ENCODE data around the gene PRPF31. TPM values are rescaled to one million over a fixed set of nuclear protein-coding genes. Genes with fewer than 3 reads are reported as not detected.

PRPF31 gene
- polyA plus RNA-seq, 4 donors = 64.7 to 81.6 (median 67.2) TPM

- DNase-seq (ENCODE audit: low read depth in 4 of 4, low spot score in 3 of 4) = no peak
These were observed 7.6 kb upstream of the PRPF31 start for GRCh38 chr19:54107876-54108490.

GRCh38 chr19:54108496-54108895, 7.1 kb upstream of the PRPF31 start:
- no peak for DNase-seq (ENCODE audit: low read depth in 4 of 4, low spot score in 3 of 4)

- no peak for DNase-seq (ENCODE audit: low read depth in 4 of 4, low spot score in 3 of 4)
These were observed 5.9 kb upstream of the PRPF31 start for GRCh38 chr19:54109651-54110050.

- no peak for DNase-seq (ENCODE audit: low read depth in 4 of 4, low spot score in 3 of 4)
These were observed 1.0 kb upstream of the PRPF31 start for GRCh38 chr19:54114340-54115108.

GRCh38 chr19:54121259-54121658, 5.7 kb downstream of the PRPF31 start:
- DNase-seq (ENCODE audit: low read depth in 4 of 4, low spot score in 3 of 4) = no peak

- no peak for DNase-seq (ENCODE audit: low read depth in 4 of 4, low spot score in 3 of 4)
These were observed 8.1 kb downstream of the PRPF31 start for GRCh38 chr19:54123682-54124081.

GRCh38 chr19:54124393-54124792, 8.8 kb downstream of the PRPF31 start:
- no peak for DNase-seq (ENCODE audit: low read depth in 4 of 4, low spot score in 3 of 4)

- no peak for DNase-seq (ENCODE audit: low read depth in 4 of 4, low spot score in 3 of 4)
These were observed 10.2 kb downstream of the PRPF31 start for GRCh38 chr19:54125713-54126112.

GRCh38 chr19:54127688-54128440, 12.3 kb downstream of the PRPF31 start:
- DNase-seq (ENCODE audit: low read depth in 4 of 4, low spot score in 3 of 4) = no peak

GRCh38 chr19:54128441-54128725, 12.8 kb downstream of the PRPF31 start:
- no peak for DNase-seq (ENCODE audit: low read depth in 4 of 4, low spot score in 3 of 4)

- no peak for DNase-seq (ENCODE audit: low read depth in 4 of 4, low spot score in 3 of 4)
These were observed 13.5 kb downstream of the PRPF31 start for GRCh38 chr19:54128796-54129616.

- DNase-seq (ENCODE audit: low read depth in 4 of 4, low spot score in 3 of 4) = no peak
These were observed 14.1 kb downstream of the PRPF31 start for GRCh38 chr19:54129617-54129996.

GRCh38 chr19:54133312-54133956, 17.9 kb downstream of the PRPF31 start:
- no peak for DNase-seq (ENCODE audit: low read depth in 4 of 4, low spot score in 3 of 4)

- no peak for DNase-seq (ENCODE audit: low read depth in 4 of 4, low spot score in 3 of 4)
These were observed 18.5 kb downstream of the PRPF31 start for GRCh38 chr19:54133957-54134590.

- DNase-seq (ENCODE audit: low read depth in 4 of 4, low spot score in 3 of 4) = no peak
These were observed 20.7 kb downstream of the PRPF31 start for GRCh38 chr19:54136086-54136863.

- peak; percentile 95 to 100 (median 100) for DNase-seq (ENCODE audit: low read depth in 4 of 4, low spot score in 3 of 4)
These were observed 21.5 kb downstream of the PRPF31 start for GRCh38 chr19:54136864-54137698.

GRCh38 chr19:54137699-54138488, 22.3 kb downstream of the PRPF31 start, which contains the start of gene CNOT3:
TSS of gene CNOT3 (plus strand) at chr19:54137762. CDS start at chr19:54142979, 5,217 bp downstream.
- no peak for DNase-seq (ENCODE audit: low read depth in 4 of 4, low spot score in 3 of 4)
